HG02884 (cell line): ENCODE results near the gene BBOF1.
"Not testable (repeated sequence)": the region's sequence is repeated elsewhere in the genome, so short reads cannot be mapped to it uniquely, and the experiment has no call there.

ENCODE experiments used
- ATAC-seq: cut with Tn5 transposase; IDR thresholded peaks from one replicate; pipeline ENCODE4 v1.9.1; 2021; ENCODE audit warnings: mild to moderate bottlenecking, moderate library complexity; ENCODE audit not compliant: unreplicated experiment

BBOF1 gene

DNA sequence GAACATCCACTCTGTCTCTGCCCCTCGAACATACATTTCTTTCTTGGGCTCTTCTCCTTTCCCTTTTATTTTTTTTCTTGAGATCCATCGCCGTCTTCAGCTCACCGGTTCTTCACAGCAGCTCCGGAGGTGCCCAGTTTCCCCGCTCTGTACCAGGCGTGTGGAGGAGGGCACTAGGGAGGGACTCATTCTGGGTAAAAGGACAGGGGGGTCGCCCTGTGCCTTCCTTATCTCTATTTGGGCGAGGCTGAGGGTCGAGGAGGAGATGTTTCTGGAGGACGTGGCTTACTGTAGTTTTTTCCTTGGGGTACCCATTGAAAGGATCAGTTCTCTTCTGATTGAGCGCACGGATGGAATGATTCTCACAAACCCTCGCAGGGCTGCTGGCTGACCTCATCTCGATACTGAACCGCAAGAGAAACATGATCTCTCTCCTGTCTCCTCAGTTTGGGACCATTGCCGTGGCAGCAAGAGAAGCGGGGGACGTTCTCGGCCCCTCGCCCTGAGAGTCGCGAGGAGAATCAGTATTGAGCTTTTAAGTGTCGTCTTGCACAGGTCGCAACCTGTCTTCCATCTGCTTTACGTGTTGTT, 66.0 kb downstream of the BBOF1 start:
- ATAC-seq = peak; percentile 8

DNA sequence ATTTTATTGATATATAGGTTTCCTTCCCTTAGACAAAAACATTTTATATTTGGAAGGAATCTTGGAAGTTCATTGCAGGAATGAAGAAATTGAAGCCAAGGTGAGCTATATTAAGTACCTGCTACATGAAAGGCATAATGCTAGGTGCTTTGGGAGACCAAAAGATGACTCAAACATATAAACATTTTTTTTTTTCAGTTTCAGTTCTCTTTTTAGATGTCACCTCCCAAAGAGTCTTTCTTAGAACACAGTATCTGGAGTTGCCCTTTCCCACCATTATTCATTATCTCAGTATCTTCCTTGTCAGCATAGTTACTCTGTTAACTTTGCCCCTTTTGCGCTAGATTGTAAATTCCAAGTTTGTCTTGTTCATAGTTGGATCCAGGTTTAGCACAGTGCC, 66.7 kb downstream of the BBOF1 start:
- no peak for ATAC-seq

DNA sequence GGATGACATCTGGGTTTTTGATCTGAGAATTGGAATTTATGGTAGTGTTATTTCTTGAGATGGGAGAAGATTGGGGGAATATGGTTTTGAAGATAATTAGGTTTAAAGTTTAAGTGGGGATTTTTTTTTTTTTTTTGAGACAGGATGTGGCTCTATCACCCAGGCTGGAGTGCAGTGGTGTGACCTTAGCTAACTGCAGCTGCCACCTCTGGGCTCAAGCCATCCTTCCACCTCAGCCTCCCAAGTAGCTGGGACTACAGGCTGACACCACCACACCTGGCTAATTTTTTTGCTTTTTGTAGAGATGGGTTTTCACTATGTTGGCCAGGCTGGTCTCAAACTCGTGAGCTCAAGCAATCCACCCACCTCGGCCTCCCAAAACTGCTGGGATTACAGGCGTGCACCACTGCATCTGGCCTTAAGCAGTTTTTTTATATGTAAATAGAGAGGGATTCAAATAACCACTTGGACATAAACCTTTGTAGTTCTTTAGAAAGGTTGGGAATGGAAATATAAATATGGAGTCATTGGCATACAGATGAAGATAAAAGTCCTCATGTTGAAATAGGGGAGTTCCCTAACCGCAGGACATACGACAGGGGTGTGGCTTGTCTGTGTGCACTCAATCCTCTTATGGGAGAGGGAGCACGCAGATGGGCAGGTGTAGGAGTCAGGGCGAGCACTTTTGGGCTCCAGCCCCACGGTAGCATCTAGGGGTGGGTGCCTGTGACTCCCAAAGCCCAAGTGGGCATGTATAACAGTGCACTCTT, 70.3 kb downstream of the BBOF1 start:
- no peak for ATAC-seq

DNA sequence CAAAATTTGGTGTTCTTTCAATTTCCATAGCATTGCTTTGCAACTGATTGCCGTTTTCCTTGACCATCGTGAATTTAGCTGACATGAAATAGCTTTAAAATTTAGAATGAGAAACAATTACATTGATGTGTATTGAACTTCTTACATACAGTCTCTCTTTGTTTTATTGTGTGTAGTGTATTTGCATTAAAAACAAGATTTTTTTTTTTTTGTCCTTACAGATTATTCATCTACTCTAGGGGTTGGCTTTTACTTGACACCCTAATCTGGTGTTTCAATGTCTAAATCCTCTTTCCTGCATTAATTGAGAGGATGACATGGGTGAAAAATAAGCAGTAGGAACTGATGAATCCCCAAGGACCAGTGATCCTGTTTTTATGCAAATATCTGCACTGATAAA, 86.2 kb downstream of the BBOF1 start:
- ATAC-seq = no peak

DNA sequence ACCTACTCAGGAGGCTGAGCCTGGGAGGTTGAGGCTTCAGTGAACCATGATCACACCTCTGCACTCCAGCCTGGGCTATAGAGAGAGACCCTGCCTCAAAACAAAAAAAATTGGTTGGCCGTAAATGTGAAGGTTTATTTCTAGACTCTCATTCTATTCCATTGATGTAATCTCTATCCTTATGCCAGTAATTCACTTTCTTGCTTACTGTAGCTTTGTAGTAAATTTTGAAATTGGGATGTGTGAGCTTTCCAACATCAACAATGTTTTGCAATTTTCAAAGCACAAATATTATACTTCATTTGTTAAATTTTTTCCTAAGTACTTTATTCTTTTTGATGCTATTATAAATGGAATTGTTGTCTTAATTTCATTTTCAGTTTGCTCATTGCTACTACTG, 90.2 kb downstream of the BBOF1 start:
- ATAC-seq = no peak

DNA sequence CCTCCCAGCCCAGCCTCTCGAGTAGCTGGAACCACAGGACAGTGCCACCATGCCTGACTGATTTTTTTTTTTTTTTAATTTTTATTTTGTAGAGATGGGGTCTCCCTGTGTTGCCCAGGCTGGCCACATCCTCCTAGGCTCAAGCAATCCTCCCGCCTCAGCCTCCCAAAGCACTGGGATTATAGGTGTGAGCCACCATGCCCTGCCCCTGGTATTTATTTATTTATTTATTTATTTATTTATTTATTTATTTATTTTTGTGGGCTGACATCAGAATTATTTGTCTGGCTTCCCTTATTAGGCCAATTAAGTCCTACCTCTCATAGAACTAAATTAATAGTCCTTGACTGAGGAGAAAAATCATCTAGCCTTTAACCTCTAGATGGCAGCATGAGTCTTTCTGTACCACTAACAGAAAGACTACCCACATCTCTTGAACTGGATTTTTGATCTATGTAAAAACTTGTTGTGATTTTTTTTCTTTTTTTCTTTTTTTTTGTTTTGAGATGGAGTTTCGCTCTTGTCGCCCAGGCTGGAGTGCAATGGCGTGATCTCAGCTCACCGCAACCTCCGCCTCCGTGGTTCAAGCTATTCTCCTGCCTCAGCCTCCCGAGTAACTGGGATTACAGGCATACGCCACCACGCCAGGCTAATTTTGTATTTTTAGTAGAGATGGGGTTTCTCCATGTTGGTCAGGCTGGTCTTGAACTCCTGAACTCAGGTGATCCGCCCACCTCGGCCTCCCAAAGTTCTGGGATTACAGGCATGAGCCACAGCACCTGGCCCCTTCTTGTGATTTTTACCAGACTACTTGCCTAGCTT, 92.5 kb downstream of the BBOF1 start:
- ATAC-seq = not testable (repeated sequence)
